Measurements from ENCODE around the gene RIN1.
A peak's percentile ranks its signal among the peaks of the same experiment; 100 is the strongest.

RIN1 gene

GRCh38 chr11:66340596-66341501, 4.6 kb upstream of the RIN1 start:
- no peak overlapping the region for H2BK15ac ChIP-seq (ENCODE audit: low read length)
- peaks cover 0 to 3% of the 10 kb centered on the region in 2 donors for H3K9me3 ChIP-seq (replicated peaks in 1 of 2; ENCODE audit: control insufficient read depth in 2 of 2, insufficient read depth in 1 of 2, low read depth in 1 of 2, low read length in 2 of 2)
- H4K91ac ChIP-seq (ENCODE audit: low read depth, low read length, poor library complexity): no peak overlapping the region
- H3K9ac ChIP-seq (ENCODE audit: low read depth, low read length, poor library complexity): peak overlapping the region; percentile 3
- no peak overlapping the region for H2AK5ac ChIP-seq (ENCODE audit: low read depth, low read length)
- no peak overlapping the region for H4K8ac ChIP-seq (ENCODE audit: low read depth, low read length)
- H2AFZ ChIP-seq (ENCODE audit: low read length): no peak overlapping the region
- no peaks in the 10 kb centered on the region for H3K27me3 ChIP-seq (ENCODE audit: control insufficient read depth in 3 of 3, insufficient read depth in 3 of 3, low read depth in 1 of 3, low read length in 3 of 3)
- no peak overlapping the region for H3K4me3 ChIP-seq (ENCODE audit: low read length in 2 of 2)
- peaks cover 34 to 52% of the 10 kb centered on the region in 2 donors for H3K36me3 ChIP-seq (replicated peaks in 1 of 2; ENCODE audit: control insufficient read depth in 2 of 2, insufficient read depth in 2 of 2, low read length in 2 of 2)
- H3K4me1 ChIP-seq (ENCODE audit: control insufficient read depth in 2 of 2, insufficient read depth in 1 of 2, low read depth in 1 of 2, low read length in 2 of 2): peaks cover 18 to 29% of the 10 kb centered on the region in 2 donors
- no peak overlapping the region for H3K4me2 ChIP-seq (ENCODE audit: insufficient read depth, low read length, poor library complexity, severe bottlenecking)
- no peak overlapping the region for H3K18ac ChIP-seq (ENCODE audit: low read length)
- no peak overlapping the region for H3K4ac ChIP-seq (ENCODE audit: low read length)
- DNase-seq (ENCODE audit: low spot score): no peak
- H2BK12ac ChIP-seq (ENCODE audit: low read length): no peak overlapping the region
- no peak overlapping the region for H2BK5ac ChIP-seq (ENCODE audit: low read length)
- H2BK120ac ChIP-seq (ENCODE audit: low read depth, low read length): no peak overlapping the region
- no peak overlapping the region for H3K23ac ChIP-seq (ENCODE audit: low read depth, low read length, poor library complexity)
- H3K79me1 ChIP-seq (ENCODE audit: low read depth, low read length): peaks cover 7% of the 10 kb centered on the region
- H3K14ac ChIP-seq (ENCODE audit: low read length): no peak overlapping the region
- WGBS, 2 donors (ENCODE audit: extremely low coverage in 2 of 2, insufficient read length in 2 of 2, insufficient replicate concordance in 1 of 2): no CpG with 5 or more reads among the region's 28 CpGs
- H3K27ac ChIP-seq (replicated peaks; ENCODE audit: low read length): no peak overlapping the region

GRCh38 chr11:66339686-66340483, 3.7 kb upstream of the RIN1 start:
- no peak overlapping the region for H2AK5ac ChIP-seq (ENCODE audit: low read depth, low read length)
- no peak overlapping the region for H3K23ac ChIP-seq (ENCODE audit: low read depth, low read length, poor library complexity)
- H3K27ac ChIP-seq (replicated peaks; ENCODE audit: low read length): no peak overlapping the region
- no peaks in the 10 kb centered on the region for H3K27me3 ChIP-seq (ENCODE audit: control insufficient read depth in 3 of 3, insufficient read depth in 3 of 3, low read depth in 1 of 3, low read length in 3 of 3)
- no peak overlapping the region for H3K14ac ChIP-seq (ENCODE audit: low read length)
- peaks cover 34 to 52% of the 10 kb centered on the region in 2 donors for H3K36me3 ChIP-seq (replicated peaks in 1 of 2; ENCODE audit: control insufficient read depth in 2 of 2, insufficient read depth in 2 of 2, low read length in 2 of 2)
- H2BK12ac ChIP-seq (ENCODE audit: low read length): no peak overlapping the region
- no peak overlapping the region for H2AFZ ChIP-seq (ENCODE audit: low read length)
- no peak overlapping the region for H4K8ac ChIP-seq (ENCODE audit: low read depth, low read length)
- no CpG with 5 or more reads among the region's 14 CpGs for WGBS, 2 donors (ENCODE audit: extremely low coverage in 2 of 2, insufficient read length in 2 of 2, insufficient replicate concordance in 1 of 2)
- no peak overlapping the region for H3K4me2 ChIP-seq (ENCODE audit: insufficient read depth, low read length, poor library complexity, severe bottlenecking)
- peaks cover 7% of the 10 kb centered on the region for H3K79me1 ChIP-seq (ENCODE audit: low read depth, low read length)
- H2BK5ac ChIP-seq (ENCODE audit: low read length): no peak overlapping the region
- DNase-seq (ENCODE audit: low spot score): no peak
- H3K9ac ChIP-seq (ENCODE audit: low read depth, low read length, poor library complexity): peak overlapping the region; percentile 2
- H4K91ac ChIP-seq (ENCODE audit: low read depth, low read length, poor library complexity): no peak overlapping the region
- no peak overlapping the region for H3K18ac ChIP-seq (ENCODE audit: low read length)
- peaks cover 0 to 3% of the 10 kb centered on the region in 2 donors for H3K9me3 ChIP-seq (replicated peaks in 1 of 2; ENCODE audit: control insufficient read depth in 2 of 2, insufficient read depth in 1 of 2, low read depth in 1 of 2, low read length in 2 of 2)
- no peak overlapping the region for H2BK15ac ChIP-seq (ENCODE audit: low read length)
- no peak overlapping the region for H3K4me3 ChIP-seq (ENCODE audit: low read length in 2 of 2)
- H3K4me1 ChIP-seq (ENCODE audit: control insufficient read depth in 2 of 2, insufficient read depth in 1 of 2, low read depth in 1 of 2, low read length in 2 of 2): peaks cover 19 to 29% of the 10 kb centered on the region in 2 donors
- H2BK120ac ChIP-seq (ENCODE audit: low read depth, low read length): no peak overlapping the region
- H3K4ac ChIP-seq (ENCODE audit: low read length): no peak overlapping the region

GRCh38 chr11:66339162-66339675, 3.0 kb upstream of the RIN1 start:
- Histone ChIP-seq H2BK15ac (ENCODE audit: low read length) (peak overlapping the region; percentile 16), H3K36me3 (replicated peaks in 1 of 2; ENCODE audit: control insufficient read depth in 2 of 2, insufficient read depth in 2 of 2, low read length in 2 of 2) (peaks cover 34 to 52% of the 10 kb centered on the region in 2 donors), H3K79me1 (ENCODE audit: low read depth, low read length) (peaks cover 7% of the 10 kb centered on the region), H3K27ac (replicated peaks; ENCODE audit: low read length) (no peak overlapping the region), H3K4me2 (ENCODE audit: insufficient read depth, low read length, poor library complexity, severe bottlenecking) (no peak overlapping the region), H2AK5ac (ENCODE audit: low read depth, low read length) (no peak overlapping the region), H2AFZ (ENCODE audit: low read length) (no peak overlapping the region), H3K18ac (ENCODE audit: low read length) (no peak overlapping the region), H4K91ac (ENCODE audit: low read depth, low read length, poor library complexity) (no peak overlapping the region), H3K14ac (ENCODE audit: low read length) (no peak overlapping the region), H3K9ac (ENCODE audit: low read depth, low read length, poor library complexity) (no peak overlapping the region), H2BK120ac (ENCODE audit: low read depth, low read length) (no peak overlapping the region), H3K27me3 (ENCODE audit: control insufficient read depth in 3 of 3, insufficient read depth in 3 of 3, low read depth in 1 of 3, low read length in 3 of 3) (no peaks in the 10 kb centered on the region), H3K4ac (ENCODE audit: low read length) (no peak overlapping the region), H3K4me1 (ENCODE audit: control insufficient read depth in 2 of 2, insufficient read depth in 1 of 2, low read depth in 1 of 2, low read length in 2 of 2) (peaks cover 16 to 28% of the 10 kb centered on the region in 2 donors), H3K9me3 (replicated peaks in 1 of 2; ENCODE audit: control insufficient read depth in 2 of 2, insufficient read depth in 1 of 2, low read depth in 1 of 2, low read length in 2 of 2) (peaks cover 0 to 3% of the 10 kb centered on the region in 2 donors), H4K8ac (ENCODE audit: low read depth, low read length) (no peak overlapping the region), H3K4me3 (ENCODE audit: low read length in 2 of 2) (no peak overlapping the region), H2BK12ac (ENCODE audit: low read length) (no peak overlapping the region), H2BK5ac (ENCODE audit: low read length) (no peak overlapping the region), H3K23ac (ENCODE audit: low read depth, low read length, poor library complexity) (no peak overlapping the region)
- WGBS, 2 donors (ENCODE audit: extremely low coverage in 2 of 2, insufficient read length in 2 of 2, insufficient replicate concordance in 1 of 2): no CpG with 5 or more reads among the region's 6 CpGs
- DNase-seq (ENCODE audit: low spot score): no peak

All from neuronal stem cell (in vitro differentiated cells).